ENCODE data around the gene CAMK4.

Gene CAMK4

GRCh38 chr5:111439473-111440075 lies 215.4 kb downstream of the CAMK4 start:
- no peak for DNase-seq

- no peak for DNase-seq
These were observed 222.9 kb downstream of the CAMK4 start for GRCh38 chr5:111447099-111447498.

- DNase-seq, result no peak
These were observed 223.6 kb downstream of the CAMK4 start for GRCh38 chr5:111447822-111448221.

GRCh38 chr5:111453295-111453694 lies 229.1 kb downstream of the CAMK4 start:
- DNase-seq, result peak in 1 of 2 experiments; percentile 30

- peak; percentile 47 to 69 for DNase-seq
These were observed 229.6 kb downstream of the CAMK4 start for GRCh38 chr5:111453747-111454146.

DNA sequence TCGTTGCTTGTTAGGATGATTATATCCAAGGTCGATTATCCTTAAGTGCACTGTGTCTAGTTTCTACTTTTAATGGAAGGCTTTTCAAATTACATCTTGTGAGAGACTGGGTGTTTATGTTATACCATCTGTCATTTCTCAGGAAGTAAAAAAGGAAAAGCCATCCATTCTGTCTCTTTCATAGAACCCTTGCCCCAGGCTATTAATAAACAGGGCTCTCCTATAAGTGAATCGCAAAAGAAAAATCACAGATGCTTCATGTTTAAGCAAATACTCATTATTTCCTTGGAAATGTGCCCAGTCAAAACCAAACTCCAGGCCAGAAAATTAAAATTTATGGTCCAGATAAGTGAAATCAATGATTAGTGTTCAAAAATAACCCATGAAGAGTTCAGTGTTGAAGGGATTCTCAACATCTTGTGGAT lies 230.0 kb downstream of the CAMK4 start:
- peak; percentile 89 to 97 for DNase-seq

- peak; percentile 62 to 80 for DNase-seq
These were observed 230.6 kb downstream of the CAMK4 start for GRCh38 chr5:111454776-111455175.

- no peak for DNase-seq
These were observed 237.1 kb downstream of the CAMK4 start for GRCh38 chr5:111461255-111461671.

DNA sequence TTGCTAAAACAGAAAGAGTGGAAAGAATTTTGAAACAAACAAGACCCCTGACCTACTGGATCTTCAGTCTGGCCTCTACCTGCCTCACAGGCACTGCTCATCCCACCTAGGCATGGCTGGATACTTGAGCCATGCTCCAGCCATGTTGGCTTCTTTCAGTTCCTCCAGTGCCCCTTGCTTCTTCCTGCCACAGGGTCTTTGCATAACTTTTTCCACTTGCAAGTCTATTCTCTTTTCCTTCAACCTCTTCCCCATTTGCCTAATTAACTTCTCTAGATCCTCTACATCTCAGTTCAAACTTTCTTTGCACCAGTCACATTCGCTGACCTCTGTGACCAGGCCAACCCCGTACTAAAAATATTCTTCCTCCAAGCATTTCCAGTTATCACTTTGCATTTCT lies 237.8 kb downstream of the CAMK4 start:
- no peak for DNase-seq

DNA sequence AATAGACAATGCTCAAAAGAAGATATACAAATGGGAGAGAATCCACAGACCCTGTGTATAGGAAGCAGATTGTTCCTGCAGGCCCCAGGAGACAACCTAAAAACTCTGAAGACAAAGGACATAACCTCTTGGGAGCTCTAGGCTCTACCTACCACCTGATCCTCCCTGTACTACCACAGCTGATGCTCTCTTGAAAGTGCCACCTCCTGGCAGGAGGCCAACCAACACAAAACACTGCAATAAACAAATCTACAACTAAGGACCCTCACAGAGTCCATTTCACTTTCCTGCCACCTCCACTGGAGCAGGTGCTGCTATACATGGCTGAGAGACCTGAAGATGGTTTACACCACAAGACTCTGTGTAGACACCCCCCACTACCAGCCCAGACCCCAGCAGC lies 239.1 kb downstream of the CAMK4 start:
- DNase-seq, result no peak

GRCh38 chr5:111469293-111469896 lies 245.2 kb downstream of the CAMK4 start:
- no peak for DNase-seq

GRCh38 chr5:111469903-111470302 lies 245.7 kb downstream of the CAMK4 start:
- DNase-seq, result no peak

GRCh38 chr5:111472096-111472495 lies 247.9 kb downstream of the CAMK4 start:
- no peak for DNase-seq

DNA sequence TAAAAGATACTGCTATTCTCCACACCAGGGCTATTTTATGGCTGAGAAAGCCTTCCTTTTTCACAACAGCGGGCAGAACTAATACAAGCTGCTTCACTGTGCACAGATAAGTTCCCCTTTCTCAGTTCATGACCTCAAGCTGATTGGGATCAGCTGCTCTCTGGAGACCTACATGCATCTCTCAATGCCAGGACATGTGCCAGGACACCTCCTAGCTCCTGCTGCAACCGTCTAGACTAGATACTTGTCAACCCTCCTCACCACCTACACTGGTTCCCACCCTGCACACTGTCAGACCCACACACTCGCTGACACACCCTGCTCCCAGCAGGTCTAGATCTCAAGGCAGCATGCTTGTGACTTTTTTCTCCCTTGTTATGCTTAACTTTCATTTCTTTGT lies 248.4 kb downstream of the CAMK4 start:
- DNase-seq, result no peak

GRCh38 chr5:111478266-111478665 lies 254.1 kb downstream of the CAMK4 start:
- peak in 1 of 2 experiments; percentile 36 for DNase-seq

- DNase-seq, result no peak
These were observed 254.7 kb downstream of the CAMK4 start for GRCh38 chr5:111478898-111479297.

GRCh38 chr5:111480346-111480745 lies 256.2 kb downstream of the CAMK4 start:
- no peak for DNase-seq

DNA sequence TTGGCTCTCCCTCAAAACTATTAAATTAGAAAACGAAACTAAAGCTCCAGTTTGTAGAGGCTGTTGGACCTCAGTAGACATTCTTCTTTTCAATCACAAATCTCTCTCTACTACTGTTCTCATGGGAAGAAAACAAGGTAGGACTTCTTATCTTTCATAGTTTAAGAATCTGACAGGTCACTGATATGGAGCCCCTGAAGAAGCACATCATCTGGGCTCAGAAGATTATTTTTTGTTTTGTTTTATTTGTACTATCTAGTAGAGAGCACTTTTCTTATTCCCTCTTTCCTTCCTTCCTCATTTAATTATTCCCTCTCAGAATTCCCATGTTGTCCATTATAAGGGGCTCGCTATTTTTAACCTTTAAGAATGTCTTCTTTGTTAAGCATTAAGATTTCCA lies 261.9 kb downstream of the CAMK4 start:
- DNase-seq, result no peak

- DNase-seq, result no peak
These were observed 262.7 kb downstream of the CAMK4 start for GRCh38 chr5:111486926-111487325.

- no peak for DNase-seq
These were observed 264.2 kb downstream of the CAMK4 start for GRCh38 chr5:111488353-111488752.

DNA sequence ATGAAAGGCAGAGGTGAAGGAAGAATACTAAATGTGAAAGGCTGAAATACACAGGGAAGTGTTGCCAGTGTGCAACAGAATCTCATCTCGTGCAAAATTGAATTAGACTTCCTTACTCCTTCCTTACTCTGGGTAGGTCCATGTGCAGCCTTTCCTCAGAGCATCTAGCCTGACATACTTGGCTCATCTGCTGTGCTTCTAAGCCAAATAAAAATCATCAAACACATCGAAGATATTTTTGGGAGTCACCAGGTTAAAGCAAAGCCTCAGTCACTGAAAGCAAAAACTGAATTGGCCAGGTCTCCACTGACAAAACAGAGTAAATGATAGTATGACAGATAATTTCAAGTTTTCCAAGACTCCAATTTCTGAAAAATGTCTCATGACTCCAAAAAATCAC lies 268.8 kb downstream of the CAMK4 start:
- no peak for DNase-seq

- DNase-seq, result no peak
These were observed 270.3 kb downstream of the CAMK4 start for GRCh38 chr5:111494355-111494999.

GRCh38 chr5:111495159-111495558 lies 271.0 kb downstream of the CAMK4 start:
- DNase-seq, result no peak

DNA sequence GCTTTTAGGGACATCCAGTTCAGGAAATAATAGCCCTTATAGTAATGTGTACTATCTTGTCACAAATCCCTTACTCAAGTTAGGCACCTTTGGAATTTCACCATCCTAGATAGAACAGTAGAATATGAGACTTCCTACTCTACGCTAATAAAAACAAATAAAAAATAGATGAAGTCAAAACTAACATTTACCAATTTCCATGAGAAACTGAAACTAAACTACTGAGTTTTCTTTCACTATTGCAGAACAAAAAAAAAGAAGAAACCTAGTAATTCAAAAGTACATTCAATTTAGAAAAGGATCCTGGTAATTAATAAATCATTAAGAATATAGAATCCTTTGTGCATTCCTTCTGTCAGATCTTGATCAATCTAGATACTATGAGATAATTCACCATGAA lies 274.2 kb downstream of the CAMK4 start:
- DNase-seq, result no peak

GRCh38 chr5:111502956-111503355 lies 278.8 kb downstream of the CAMK4 start:
- no peak for DNase-seq

Data from NCI-H446 (cell line).